ENCODE measurements around the gene WASF3.

DNA sequence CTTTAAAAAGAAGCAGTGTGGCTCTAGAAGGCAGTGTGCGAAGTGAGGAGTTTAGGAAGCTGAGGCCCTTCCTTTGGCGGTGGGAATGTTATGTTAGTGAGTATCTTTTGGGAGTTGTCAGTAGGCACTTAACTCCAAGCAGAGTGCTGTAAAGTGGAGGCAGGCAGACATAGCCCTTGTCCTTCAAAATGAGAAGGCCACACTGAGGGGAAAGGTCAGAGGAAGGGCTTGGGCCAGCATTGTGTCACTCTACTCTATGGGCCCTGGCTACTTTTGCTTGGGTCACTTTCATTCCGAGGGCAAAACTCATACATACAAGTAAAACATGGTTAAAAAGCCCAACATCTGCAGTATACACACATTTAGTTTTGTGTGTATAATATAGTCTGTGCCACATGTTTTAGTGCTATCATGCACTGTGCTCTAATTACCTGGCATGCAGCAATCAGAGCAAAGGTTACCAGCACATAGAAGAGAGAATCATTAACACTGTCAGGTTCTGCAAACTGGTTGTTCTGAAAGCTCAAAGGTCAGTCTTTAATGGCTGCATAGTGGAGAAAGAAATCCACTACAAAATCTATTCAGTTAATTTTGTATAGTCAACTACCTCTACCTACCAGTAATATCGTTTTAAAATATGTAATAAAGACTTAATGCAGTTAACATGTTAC is 64.4 kb downstream of the WASF3 start:
- TF ChIP-seq, protein P1, sequence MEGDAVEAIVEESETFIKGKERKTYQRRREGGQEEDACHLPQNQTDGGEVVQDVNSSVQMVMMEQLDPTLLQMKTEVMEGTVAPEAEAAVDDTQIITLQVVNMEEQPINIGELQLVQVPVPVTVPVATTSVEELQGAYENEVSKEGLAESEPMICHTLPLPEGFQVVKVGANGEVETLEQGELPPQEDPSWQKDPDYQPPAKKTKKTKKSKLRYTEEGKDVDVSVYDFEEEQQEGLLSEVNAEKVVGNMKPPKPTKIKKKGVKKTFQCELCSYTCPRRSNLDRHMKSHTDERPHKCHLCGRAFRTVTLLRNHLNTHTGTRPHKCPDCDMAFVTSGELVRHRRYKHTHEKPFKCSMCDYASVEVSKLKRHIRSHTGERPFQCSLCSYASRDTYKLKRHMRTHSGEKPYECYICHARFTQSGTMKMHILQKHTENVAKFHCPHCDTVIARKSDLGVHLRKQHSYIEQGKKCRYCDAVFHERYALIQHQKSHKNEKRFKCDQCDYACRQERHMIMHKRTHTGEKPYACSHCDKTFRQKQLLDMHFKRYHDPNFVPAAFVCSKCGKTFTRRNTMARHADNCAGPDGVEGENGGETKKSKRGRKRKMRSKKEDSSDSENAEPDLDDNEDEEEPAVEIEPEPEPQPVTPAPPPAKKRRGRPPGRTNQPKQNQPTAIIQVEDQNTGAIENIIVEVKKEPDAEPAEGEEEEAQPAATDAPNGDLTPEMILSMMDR (IDR thresholded peaks at IDR 0.05; ENCODE audit: insufficient read depth, low read depth, low read length) = no peak
- TF ChIP-seq EZH2 (IDR thresholded peaks at IDR 0.05; ENCODE audit: insufficient read depth, low read length) = no peak
